ENCODE data around the gene PIGL. TPM values are rescaled to one million over a fixed set of nuclear protein-coding genes. Genes with fewer than 3 reads are reported as not detected.

The PIGL gene
- total RNA-seq, 1 donor from 2014 or later: 23.1 TPM

DNA sequence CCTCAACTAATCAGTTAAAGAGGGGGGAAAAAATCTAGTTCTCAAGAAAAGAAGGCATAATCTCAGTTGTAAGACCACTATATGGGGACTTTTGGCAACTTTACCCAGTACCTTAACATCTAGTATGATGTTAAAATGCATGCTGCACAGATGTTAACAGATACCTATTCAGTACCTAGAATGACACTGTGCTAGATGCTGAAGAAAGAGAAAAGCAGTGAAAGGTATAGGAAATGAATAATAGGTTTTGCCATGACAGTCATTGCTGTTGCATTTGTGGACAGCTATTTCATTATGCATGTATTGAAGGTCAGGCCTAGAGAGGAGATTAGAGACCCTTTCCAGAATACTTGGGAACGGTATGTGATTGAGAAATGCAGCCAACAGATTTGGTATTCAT, 34.5 kb downstream of the PIGL start:
- peaks cover 4% of the 10 kb centered on the region for H3K36me3 Mint-ChIP-seq (ENCODE audit: low read depth, unreplicated experiment)
- H3K27me3 Mint-ChIP-seq (ENCODE audit: unreplicated experiment): no peaks in the 10 kb centered on the region
- TF ChIP-seq CTCF (IDR thresholded peaks at IDR 0.05; ENCODE audit: unreplicated experiment): no peak
- H3K4me3 Mint-ChIP-seq (ENCODE audit: unreplicated experiment): no peak overlapping the region
- peaks cover 8% of the 10 kb centered on the region for H3K4me1 Mint-ChIP-seq (ENCODE audit: unreplicated experiment)
- no peak overlapping the region for H3K27ac Mint-ChIP-seq (ENCODE audit: unreplicated experiment)
- DNase-seq (ENCODE audit: low spot score): no peak
- H3K9me3 Mint-ChIP-seq (ENCODE audit: unreplicated experiment): no peaks in the 10 kb centered on the region

DNA sequence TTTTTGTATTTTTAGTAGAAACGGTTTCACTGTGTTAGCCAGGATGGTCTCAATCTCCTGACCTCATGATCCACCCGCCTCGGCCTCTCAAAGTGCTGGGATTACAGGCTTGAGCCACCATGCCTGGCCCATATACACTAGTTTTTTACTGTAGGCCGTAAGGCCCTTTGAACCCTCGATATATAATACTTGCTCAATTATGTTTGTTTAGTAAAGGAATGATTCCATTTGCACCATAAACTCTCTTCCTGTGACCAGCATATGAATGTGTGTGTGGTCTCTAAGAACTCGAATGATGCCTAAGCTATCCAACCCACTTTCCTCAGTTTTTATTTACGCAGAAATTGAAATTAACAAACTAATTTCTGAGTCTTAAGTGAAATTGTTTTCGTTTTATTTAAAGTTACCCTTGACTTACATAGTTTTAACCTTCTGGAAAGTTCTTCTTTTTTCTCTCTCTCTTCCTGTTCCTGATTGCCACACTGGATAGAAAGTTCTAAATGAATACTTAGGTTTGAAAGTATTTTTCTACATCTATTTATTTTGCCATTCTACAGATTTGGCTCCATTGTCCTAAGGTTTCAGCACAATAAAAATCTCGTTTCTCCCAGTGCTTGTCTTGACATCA, 37.9 kb downstream of the PIGL start:
- Mint-ChIP-seq H3K36me3 (ENCODE audit: low read depth, unreplicated experiment) (peaks cover 6% of the 10 kb centered on the region), H3K27ac (ENCODE audit: unreplicated experiment) (peak overlapping the region; percentile 34), H3K4me3 (ENCODE audit: unreplicated experiment) (no peak overlapping the region), H3K27me3 (ENCODE audit: unreplicated experiment) (no peaks in the 10 kb centered on the region), H3K4me1 (ENCODE audit: unreplicated experiment) (peaks cover 8% of the 10 kb centered on the region), H3K9me3 (ENCODE audit: unreplicated experiment) (no peaks in the 10 kb centered on the region)
- no peak for TF ChIP-seq CTCF (IDR thresholded peaks at IDR 0.05; ENCODE audit: unreplicated experiment)
- DNase-seq (ENCODE audit: low spot score): no peak

- DNase-seq (ENCODE audit: low spot score): no peak
- H3K4me3 Mint-ChIP-seq (ENCODE audit: unreplicated experiment): no peak overlapping the region
Observed at GRCh38 chr17:16255481-16255921, 38.5 kb downstream of the PIGL start.

GRCh38 chr17:16258901-16259300, 41.9 kb downstream of the PIGL start:
- Mint-ChIP-seq H3K27me3 (ENCODE audit: unreplicated experiment) (no peaks in the 10 kb centered on the region), H3K27ac (ENCODE audit: unreplicated experiment) (no peak overlapping the region), H3K4me1 (ENCODE audit: unreplicated experiment) (peaks cover 8% of the 10 kb centered on the region), H3K9me3 (ENCODE audit: unreplicated experiment) (no peaks in the 10 kb centered on the region), H3K36me3 (ENCODE audit: low read depth, unreplicated experiment) (peaks cover 6% of the 10 kb centered on the region), H3K4me3 (ENCODE audit: unreplicated experiment) (no peak overlapping the region)
- TF ChIP-seq CTCF (IDR thresholded peaks at IDR 0.05; ENCODE audit: unreplicated experiment): no peak
- DNase-seq (ENCODE audit: low spot score): no peak

More at GRCh38 chr17:16255481-16255921, 38.5 kb downstream of the PIGL start:
- H3K4me1 Mint-ChIP-seq (ENCODE audit: unreplicated experiment): peaks cover 8% of the 10 kb centered on the region
- no peaks in the 10 kb centered on the region for H3K9me3 Mint-ChIP-seq (ENCODE audit: unreplicated experiment)
- H3K36me3 Mint-ChIP-seq (ENCODE audit: low read depth, unreplicated experiment): peaks cover 6% of the 10 kb centered on the region
- H3K27me3 Mint-ChIP-seq (ENCODE audit: unreplicated experiment): no peaks in the 10 kb centered on the region
- H3K27ac Mint-ChIP-seq (ENCODE audit: unreplicated experiment): peak overlapping the region; percentile 34
- no peak for TF ChIP-seq CTCF (IDR thresholded peaks at IDR 0.05; ENCODE audit: unreplicated experiment)

DNA sequence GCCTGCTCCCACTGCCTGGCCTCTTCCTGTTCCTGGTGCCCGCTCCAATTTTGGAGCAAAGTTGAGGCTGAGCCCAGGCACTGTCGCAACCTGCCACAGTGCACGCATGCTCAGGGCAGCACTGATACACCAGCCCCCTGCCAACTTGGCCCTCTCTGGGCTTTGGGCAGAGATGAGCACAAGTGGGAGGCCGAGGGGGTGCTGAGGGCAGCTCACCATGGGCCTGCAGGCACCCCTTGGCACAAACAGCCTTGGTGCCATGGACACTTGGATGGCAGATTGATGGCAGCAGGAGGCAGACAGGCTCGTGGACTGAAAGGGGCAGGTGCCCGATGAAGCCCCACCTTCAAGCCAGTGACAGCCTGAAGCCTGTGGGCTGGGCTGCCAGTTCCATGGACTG, 42.9 kb downstream of the PIGL start:
- no peak for TF ChIP-seq CTCF (IDR thresholded peaks at IDR 0.05; ENCODE audit: unreplicated experiment)
- Mint-ChIP-seq H3K27ac (ENCODE audit: unreplicated experiment) (no peak overlapping the region), H3K4me1 (ENCODE audit: unreplicated experiment) (peaks cover 8% of the 10 kb centered on the region), H3K36me3 (ENCODE audit: low read depth, unreplicated experiment) (peaks cover 8% of the 10 kb centered on the region), H3K27me3 (ENCODE audit: unreplicated experiment) (no peaks in the 10 kb centered on the region), H3K9me3 (ENCODE audit: unreplicated experiment) (no peaks in the 10 kb centered on the region), H3K4me3 (ENCODE audit: unreplicated experiment) (no peak overlapping the region)
- no peak for DNase-seq (ENCODE audit: low spot score)
